Thyroid gland (tissue), 4 donors: Measurements from ENCODE around the gene SMIM29. TPM values are rescaled to one million over a fixed set of nuclear protein-coding genes. Genes with fewer than 3 reads are reported as not detected.

Source experiments
- DNase-seq, 2 donors: peaks; one replicate each; pipeline ENCODE4 v3.0.0-alpha.2; 2019
- H3K27ac ChIP-seq, 3 donors: fragments of 200-600 bp; sonication (generic); 1 replicate in 2 of 3; 2 replicates in 1 of 3; pipeline ENCODE4 v1.5.1; 2016 to 2019; ENCODE audit warnings: mild to moderate bottlenecking in 1 of 3, moderate library complexity in 1 of 3
- H3K27me3 ChIP-seq: fragments of 200-600 bp; sonication (generic); one replicate; pipeline ENCODE4 v1.5.1; 2019
- H3K36me3 ChIP-seq, 2 donors: fragments of 200-600 bp; sonication (generic); one replicate each; pipeline ENCODE4 v1.5.1; 2016 to 2019
- H3K4me1 ChIP-seq, 2 donors: fragments of 200-600 bp; sonication (generic); one replicate each; pipeline ENCODE4 v1.5.1; 2017 to 2019
- H3K4me3 ChIP-seq, 3 donors: fragments of 200-600 bp; sonication (generic); replicated peaks in 1 of 3; 1 replicate in 2 of 3; 2 replicates in 1 of 3; pipeline ENCODE4 v1.5.1; 2016; ENCODE audit warnings: mild to moderate bottlenecking in 1 of 3
- H3K9me3 ChIP-seq: fragments of 200-600 bp; sonication (generic); one replicate; pipeline ENCODE4 v1.5.1; 2017
- POLR2A ChIP-seq, 2 donors: fragments of 450-650 bp; IDR thresholded peaks; one replicate each; pipeline ENCODE4 v1.6.1; 2017; ENCODE audit warnings: antibody characterized with exemption in 2 of 2, mild to moderate bottlenecking in 2 of 2, moderate library complexity in 1 of 2
- WGBS, 2 donors: methylation state at CpG; one replicate each; pipeline ENCODE4 v1.1.5; 2017; 5-methylcytosine and 5-hydroxymethylcytosine counted together
- intact Hi-C: fragments of 100-400 bp; cut with DNase I; formaldehyde crosslinking; loops from one replicate; pipeline ENCODE4 v1.15.1; 2023
- total RNA-seq, 4 donors: library from RNA; depleted of rRNA; stranded (reverse); fragments of >200 nt; gene quantifications; one replicate each; pipeline ENCODE4 v1.2.3, GENCODE V29; 2016
- TF ChIP-seq, protein P1 (sequence below), 6 experiments: fragments of 200-600 bp in 3 of 6; fragments of 450-650 bp in 3 of 6; sonication (generic) in 3 of 6; IDR thresholded peaks; one replicate each; pipeline ENCODE4 v1.5.1; 2016 to 2019; ENCODE audit warnings: antibody characterized with exemption in 6 of 6, mild to moderate bottlenecking in 2 of 6, inconsistent platforms in 1 of 6, moderate library complexity in 1 of 6

SMIM29 gene
- total RNA-seq, 4 donors from 2014 or later, result 23.4 to 46.2 (median 31.1) TPM

DNA sequence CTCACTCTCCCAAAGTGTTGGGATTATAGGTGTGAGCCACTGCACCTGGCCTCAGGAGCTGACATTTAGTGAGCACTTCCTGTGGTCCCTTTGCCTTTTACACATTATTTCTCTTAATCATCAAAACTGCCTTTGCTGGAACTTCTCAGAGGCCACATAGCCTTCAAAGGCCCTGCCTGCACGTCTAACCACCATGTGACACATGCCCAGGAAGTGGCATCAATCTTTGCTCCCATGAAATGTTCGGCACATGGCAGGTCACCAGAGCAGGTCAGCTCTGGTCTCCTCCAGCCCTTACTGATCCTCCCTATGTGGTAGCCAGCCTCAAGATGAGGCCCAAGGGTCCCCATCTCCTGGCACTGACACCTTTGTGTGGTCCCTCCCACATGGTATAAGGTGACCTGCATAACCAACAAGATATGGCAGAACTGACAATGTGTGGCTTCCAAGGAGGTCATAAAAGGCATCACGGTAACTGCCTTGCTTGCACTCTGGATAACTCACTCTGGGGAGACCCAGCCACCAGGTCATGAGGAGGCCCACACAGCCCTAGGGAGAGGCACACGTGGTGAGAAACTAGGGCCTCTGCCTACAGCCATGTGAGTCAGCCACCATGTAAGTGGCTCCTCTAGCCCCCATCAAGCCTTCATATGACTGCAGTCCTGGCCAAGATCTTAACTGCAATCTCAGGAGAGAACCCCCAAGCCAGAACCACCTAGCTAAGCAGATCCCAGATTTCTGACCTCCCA is 40.9 kb downstream of the SMIM29 start:
- Histone ChIP-seq H3K9me3 (no peaks in the 10 kb centered on the region), H3K27me3 (no peaks in the 10 kb centered on the region), H3K27ac (no peak overlapping the region), H3K4me3 (no peak overlapping the region), H3K36me3 (no peaks in the 10 kb centered on the region), H3K4me1 (no peaks in the 10 kb centered on the region)
- intact Hi-C loops, result no loop called here
- WGBS, 2 donors, result 80 to 96% methylated on average over 3 to 4 of the region's 4 CpGs
- TF ChIP-seq, protein P1, sequence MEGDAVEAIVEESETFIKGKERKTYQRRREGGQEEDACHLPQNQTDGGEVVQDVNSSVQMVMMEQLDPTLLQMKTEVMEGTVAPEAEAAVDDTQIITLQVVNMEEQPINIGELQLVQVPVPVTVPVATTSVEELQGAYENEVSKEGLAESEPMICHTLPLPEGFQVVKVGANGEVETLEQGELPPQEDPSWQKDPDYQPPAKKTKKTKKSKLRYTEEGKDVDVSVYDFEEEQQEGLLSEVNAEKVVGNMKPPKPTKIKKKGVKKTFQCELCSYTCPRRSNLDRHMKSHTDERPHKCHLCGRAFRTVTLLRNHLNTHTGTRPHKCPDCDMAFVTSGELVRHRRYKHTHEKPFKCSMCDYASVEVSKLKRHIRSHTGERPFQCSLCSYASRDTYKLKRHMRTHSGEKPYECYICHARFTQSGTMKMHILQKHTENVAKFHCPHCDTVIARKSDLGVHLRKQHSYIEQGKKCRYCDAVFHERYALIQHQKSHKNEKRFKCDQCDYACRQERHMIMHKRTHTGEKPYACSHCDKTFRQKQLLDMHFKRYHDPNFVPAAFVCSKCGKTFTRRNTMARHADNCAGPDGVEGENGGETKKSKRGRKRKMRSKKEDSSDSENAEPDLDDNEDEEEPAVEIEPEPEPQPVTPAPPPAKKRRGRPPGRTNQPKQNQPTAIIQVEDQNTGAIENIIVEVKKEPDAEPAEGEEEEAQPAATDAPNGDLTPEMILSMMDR (IDR thresholded peaks at IDR 0.05), result no peak
- TF ChIP-seq POLR2A (IDR thresholded peaks at IDR 0.05), result no peak
- no peak for DNase-seq

DNA sequence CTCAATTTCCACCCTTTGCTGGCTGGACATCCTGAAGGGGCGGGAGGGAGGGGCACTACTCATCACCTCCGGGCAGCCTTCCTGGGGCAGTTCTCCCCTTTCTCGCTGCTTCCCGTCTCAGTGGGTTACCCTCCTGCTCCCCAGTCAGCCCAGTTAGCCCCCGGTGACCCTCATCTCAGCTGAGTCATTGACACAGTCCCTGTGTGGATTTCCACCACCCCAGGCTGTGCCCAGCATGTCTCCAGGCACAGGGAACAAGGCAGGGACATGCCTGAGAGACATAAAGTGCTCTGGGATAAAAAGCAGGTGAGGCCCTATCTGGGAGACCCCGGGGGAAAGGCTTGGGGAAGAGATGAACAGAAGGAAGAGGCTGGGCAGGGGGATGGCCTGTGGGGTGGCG is 42.1 kb downstream of the SMIM29 start:
- Histone ChIP-seq H3K27ac (no peak overlapping the region), H3K4me3 (no peak overlapping the region), H3K9me3 (no peaks in the 10 kb centered on the region), H3K27me3 (no peaks in the 10 kb centered on the region), H3K36me3 (no peaks in the 10 kb centered on the region), H3K4me1 (no peaks in the 10 kb centered on the region)
- no peak for DNase-seq
- WGBS, 2 donors, result 71 to 84% methylated on average over 7 of the region's 7 CpGs
- TF ChIP-seq, protein P1 (IDR thresholded peaks at IDR 0.05), result no peak
- no peak for TF ChIP-seq POLR2A (IDR thresholded peaks at IDR 0.05)
- intact Hi-C loops, result no loop called here

DNA sequence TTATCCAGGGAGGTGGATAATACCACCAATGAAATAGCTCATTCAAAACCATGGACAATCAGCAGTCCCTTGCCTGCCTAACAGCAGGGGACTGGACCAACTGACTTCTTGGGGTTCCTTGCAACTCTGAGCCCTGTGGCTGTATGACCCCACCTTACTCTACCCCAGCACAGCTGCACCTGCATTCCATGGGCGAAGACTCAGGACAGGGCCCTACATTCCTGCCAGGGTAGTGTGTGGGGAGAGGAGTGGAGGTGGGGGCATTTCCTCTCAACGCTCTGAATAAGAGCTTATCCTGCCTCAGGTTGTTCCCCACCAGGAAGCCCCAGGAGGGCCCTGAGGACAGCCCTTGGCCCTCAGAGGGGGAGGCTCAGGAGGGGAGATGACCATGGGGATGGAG is 42.9 kb downstream of the SMIM29 start:
- 79 to 87% methylated on average over 2 of the region's 2 CpGs for WGBS, 2 donors
- DNase-seq, result no peak
- H3K27ac ChIP-seq, result no peak overlapping the region
- H3K4me3 ChIP-seq, result no peak overlapping the region
- no peaks in the 10 kb centered on the region for H3K36me3 ChIP-seq
- H3K4me1 ChIP-seq, result no peaks in the 10 kb centered on the region
- no peaks in the 10 kb centered on the region for H3K27me3 ChIP-seq
- H3K9me3 ChIP-seq, result no peaks in the 10 kb centered on the region
- TF ChIP-seq, protein P1 (IDR thresholded peaks at IDR 0.05), result no peak
- TF ChIP-seq POLR2A (IDR thresholded peaks at IDR 0.05), result no peak
- intact Hi-C loops, result no loop called here

DNA sequence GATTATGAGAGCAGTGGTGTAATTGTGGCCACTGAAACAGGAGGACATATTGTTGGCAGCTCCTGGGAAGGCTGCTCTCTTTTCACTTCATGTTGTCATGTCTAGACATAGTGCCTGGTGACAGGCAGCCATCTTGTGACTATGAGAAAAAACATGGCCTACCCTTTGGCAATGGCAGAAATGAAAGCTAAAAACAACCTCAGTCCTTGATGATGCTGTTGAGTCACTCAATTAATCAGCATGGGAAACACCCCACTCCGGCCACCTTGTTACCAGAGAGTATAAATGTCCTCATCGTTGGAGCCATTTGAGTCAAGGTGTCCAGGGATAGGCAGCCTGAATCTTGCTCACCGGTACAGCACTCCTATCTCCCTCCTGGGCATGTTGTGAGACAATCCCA is 43.3 kb downstream of the SMIM29 start:
- 91 to 92% methylated on average over 3 of the region's 3 CpGs for WGBS, 2 donors
- H3K4me3 ChIP-seq, result no peak overlapping the region
- H3K27ac ChIP-seq, result no peak overlapping the region
- no peaks in the 10 kb centered on the region for H3K9me3 ChIP-seq
- intact Hi-C loops, result no loop called here
- no peaks in the 10 kb centered on the region for H3K4me1 ChIP-seq
- no peaks in the 10 kb centered on the region for H3K36me3 ChIP-seq
- H3K27me3 ChIP-seq, result no peaks in the 10 kb centered on the region
- no peak for TF ChIP-seq POLR2A (IDR thresholded peaks at IDR 0.05)
- TF ChIP-seq, protein P1 (IDR thresholded peaks at IDR 0.05), result no peak
- DNase-seq, result no peak

DNA sequence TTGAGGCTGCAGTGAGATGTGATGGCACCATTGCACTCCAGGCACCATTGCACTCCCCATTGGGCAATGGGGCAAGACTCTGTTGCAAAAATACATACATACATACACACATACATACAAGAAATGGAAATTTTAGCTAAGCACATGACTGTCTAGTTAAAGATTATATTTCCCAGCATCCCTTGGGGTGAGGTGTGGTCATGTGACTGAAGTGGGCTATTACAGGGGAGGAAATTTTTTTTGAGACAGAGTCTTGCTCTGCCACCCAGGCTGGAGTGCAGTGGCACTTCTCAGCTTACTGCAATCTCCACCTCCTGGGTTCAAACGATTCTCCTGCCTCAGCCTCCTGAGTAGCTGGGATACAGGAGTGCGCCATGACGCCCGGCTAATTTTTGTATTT is 44.1 kb downstream of the SMIM29 start:
- H3K4me1 ChIP-seq, result no peaks in the 10 kb centered on the region
- intact Hi-C loops, result no loop called here
- H3K4me3 ChIP-seq, result no peak overlapping the region
- H3K27me3 ChIP-seq, result no peaks in the 10 kb centered on the region
- H3K9me3 ChIP-seq, result no peaks in the 10 kb centered on the region
- 93 to 95% methylated on average over 4 of the region's 4 CpGs for WGBS, 2 donors
- H3K27ac ChIP-seq, result no peak overlapping the region
- DNase-seq, result no peak
- TF ChIP-seq, protein P1 (IDR thresholded peaks at IDR 0.05), result no peak
- TF ChIP-seq POLR2A (IDR thresholded peaks at IDR 0.05), result no peak
- no peaks in the 10 kb centered on the region for H3K36me3 ChIP-seq
